IPS-18a (cell line): Measurements from ENCODE around the gene ZNF764.
"Not testable (repeated sequence)": the region's sequence is repeated elsewhere in the genome, so short reads cannot be mapped to it uniquely, and the experiment has no call there.

Experiments used
- H3K27ac ChIP-seq: one replicate; pipeline ENCODE4 v1.5.1; 2013; ENCODE audit warnings: low read length
- H3K27me3 ChIP-seq: one replicate; pipeline ENCODE4 v1.6.1; 2013; ENCODE audit warnings: mild to moderate bottlenecking, low read length; ENCODE audit not compliant: control insufficient read depth, insufficient read depth
- H3K36me3 ChIP-seq: one replicate; pipeline ENCODE4 v1.6.1; 2013; ENCODE audit warnings: low read depth, low read length; ENCODE audit not compliant: control insufficient read depth
- H3K4me1 ChIP-seq: one replicate; pipeline ENCODE4 v1.6.1; 2013; ENCODE audit warnings: low read depth, low read length; ENCODE audit not compliant: control insufficient read depth
- H3K4me3 ChIP-seq: one replicate; pipeline ENCODE4 v1.5.1; 2013; ENCODE audit warnings: low read length
- H3K9ac ChIP-seq: one replicate; pipeline ENCODE4 v1.6.1; 2013; ENCODE audit warnings: mild to moderate bottlenecking, low read length, moderate library complexity
- H3K9me3 ChIP-seq: one replicate; pipeline ENCODE4 v1.6.1; 2013; ENCODE audit warnings: low read depth, low read length; ENCODE audit not compliant: control insufficient read depth

Gene ZNF764

DNA sequence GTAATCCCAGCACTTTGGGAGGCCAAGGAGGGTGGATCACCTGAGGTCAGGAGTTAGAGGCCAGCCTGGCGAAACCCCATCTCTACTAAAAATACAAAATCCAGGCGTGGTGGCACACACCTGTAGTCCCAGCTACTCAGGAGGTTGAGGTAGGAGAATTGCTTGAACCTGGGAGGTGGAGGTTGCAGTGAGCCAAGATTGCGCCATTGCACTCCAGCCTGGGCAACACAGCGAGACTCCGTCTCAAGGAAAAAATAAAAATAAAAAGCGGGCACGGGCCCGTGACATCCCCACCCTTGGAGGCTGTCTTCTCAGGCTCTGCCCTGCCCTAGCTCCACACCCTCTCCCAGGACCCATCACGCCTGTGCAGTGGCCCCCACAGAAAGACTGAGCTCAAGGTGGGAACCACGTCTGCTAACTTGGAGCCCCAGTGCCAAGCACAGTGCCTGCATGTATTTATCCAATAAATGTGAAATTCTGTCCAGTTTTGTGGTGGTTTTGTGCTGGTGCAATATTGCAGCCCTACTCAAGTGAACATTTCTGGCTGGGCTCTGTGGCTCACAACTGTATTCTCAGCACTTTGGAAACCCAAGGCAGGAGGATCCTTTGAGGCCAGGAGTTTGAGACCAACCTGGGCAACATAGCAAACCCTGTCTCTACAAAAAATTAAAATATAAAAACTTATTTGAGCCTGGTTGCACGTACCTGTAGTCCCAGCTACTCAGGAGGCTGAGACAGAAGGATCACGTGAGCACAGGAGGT lies 35.3 kb downstream of the ZNF764 start:
- H3K9me3 ChIP-seq, H3K27ac ChIP-seq, H3K36me3 ChIP-seq, H3K4me1 ChIP-seq, H3K4me3 ChIP-seq, H3K9ac ChIP-seq, H3K27me3 ChIP-seq: not testable (repeated sequence)

- Histone ChIP-seq H3K9ac (no peak overlapping the region), H3K27me3 (no peaks in the 10 kb centered on the region), H3K9me3 (no peaks in the 10 kb centered on the region), H3K27ac (no peak overlapping the region), H3K4me3 (no peak overlapping the region), H3K36me3 (no peaks in the 10 kb centered on the region), H3K4me1 (peaks cover 3% of the 10 kb centered on the region)
Measured at GRCh38 chr16:30521873-30522641, 36.1 kb downstream of the ZNF764 start.

- Histone ChIP-seq H3K27me3 (no peaks in the 10 kb centered on the region), H3K9me3 (no peaks in the 10 kb centered on the region), H3K36me3 (no peaks in the 10 kb centered on the region), H3K4me1 (peaks cover 3% of the 10 kb centered on the region), H3K9ac (no peak overlapping the region), H3K27ac (no peak overlapping the region), H3K4me3 (no peak overlapping the region)
Measured at GRCh38 chr16:30521476-30521872, 36.7 kb downstream of the ZNF764 start.

- H3K36me3 ChIP-seq: no peaks in the 10 kb centered on the region
- no peaks in the 10 kb centered on the region for H3K27me3 ChIP-seq
- no peaks in the 10 kb centered on the region for H3K4me1 ChIP-seq
- H3K4me3 ChIP-seq: no peak overlapping the region
- no peak overlapping the region for H3K27ac ChIP-seq
- no peaks in the 10 kb centered on the region for H3K9me3 ChIP-seq
- no peak overlapping the region for H3K9ac ChIP-seq
Measured at GRCh38 chr16:30519120-30520049, 38.8 kb downstream of the ZNF764 start.

DNA sequence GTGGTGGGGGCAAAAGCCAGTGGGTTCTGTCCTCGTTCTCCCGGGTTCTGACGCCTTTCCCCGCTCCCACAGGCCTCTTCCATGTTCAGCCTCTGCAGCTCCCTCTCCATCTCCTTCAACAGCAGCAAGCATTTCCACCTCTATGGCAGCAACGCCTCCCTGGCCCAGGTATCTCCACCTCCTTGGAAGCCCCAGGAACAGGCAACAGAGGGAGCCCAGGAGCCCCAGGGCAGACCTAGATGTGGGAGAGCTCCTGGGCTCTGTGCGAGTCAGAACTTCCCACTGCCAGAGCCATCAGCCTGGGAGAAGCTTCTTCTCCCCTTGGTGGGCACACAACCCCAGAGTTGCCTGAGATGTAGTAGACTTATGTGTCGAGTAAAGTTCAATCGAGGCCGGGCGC lies 39.6 kb downstream of the ZNF764 start:
- no peak overlapping the region for H3K27ac ChIP-seq
- no peaks in the 10 kb centered on the region for H3K4me1 ChIP-seq
- H3K4me3 ChIP-seq: no peak overlapping the region
- no peaks in the 10 kb centered on the region for H3K36me3 ChIP-seq
- no peaks in the 10 kb centered on the region for H3K27me3 ChIP-seq
- H3K9me3 ChIP-seq: no peaks in the 10 kb centered on the region
- no peak overlapping the region for H3K9ac ChIP-seq

- Histone ChIP-seq H3K36me3 (no peaks in the 10 kb centered on the region), H3K9me3 (no peaks in the 10 kb centered on the region), H3K9ac (no peak overlapping the region), H3K4me1 (no peaks in the 10 kb centered on the region), H3K27me3 (no peaks in the 10 kb centered on the region), H3K4me3 (no peak overlapping the region), H3K27ac (no peak overlapping the region)
Measured at GRCh38 chr16:30515275-30515674, 42.9 kb downstream of the ZNF764 start.

DNA sequence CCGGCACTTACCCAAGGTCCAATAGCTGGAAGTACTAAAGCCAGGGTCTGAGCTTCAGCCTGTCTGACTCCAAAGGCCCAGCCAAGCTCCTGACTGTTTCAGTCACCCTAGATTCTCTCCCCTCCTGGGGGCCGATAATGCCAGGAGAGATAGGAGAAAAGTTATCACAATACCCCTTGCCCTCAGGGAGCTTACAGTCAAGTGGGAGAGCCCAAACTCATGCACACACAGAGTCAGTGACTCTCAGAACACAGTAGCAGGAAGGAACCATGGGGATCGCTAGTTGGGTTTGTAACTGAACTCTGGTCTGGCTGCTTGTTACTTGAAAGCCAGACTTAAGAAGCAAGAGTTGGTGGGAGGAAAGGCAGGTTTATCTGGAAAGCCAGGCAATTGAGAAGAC lies 46.7 kb downstream of the ZNF764 start:
- H3K27me3 ChIP-seq: no peaks in the 10 kb centered on the region

DNA sequence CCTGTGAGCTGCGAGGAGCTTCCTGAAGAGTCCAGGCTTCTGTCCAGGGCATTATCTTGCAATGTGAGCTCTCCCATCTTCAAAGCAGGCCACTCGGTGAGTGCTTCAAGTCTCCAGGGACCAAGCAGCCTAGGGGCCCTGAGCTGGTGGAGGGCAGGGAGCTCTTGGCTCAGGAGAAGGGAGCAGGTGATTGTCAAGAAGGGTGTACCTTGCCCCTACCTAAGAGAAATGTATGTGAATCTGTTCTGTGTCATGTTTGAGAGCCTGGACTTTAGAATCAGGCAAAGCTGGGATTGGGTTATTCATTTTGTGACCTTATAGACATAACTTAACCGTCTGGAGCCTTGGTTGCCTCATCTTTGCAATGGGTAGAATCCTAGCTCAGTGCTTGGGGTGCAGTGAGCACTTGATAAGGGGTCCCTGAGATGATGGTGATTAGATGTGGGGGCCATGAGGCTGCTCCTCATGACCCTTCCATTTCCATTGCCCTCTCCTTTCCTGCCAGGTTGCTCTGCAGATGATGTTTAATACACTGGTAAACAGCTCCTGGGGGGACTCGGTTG lies 47.7 kb downstream of the ZNF764 start:
- H3K9me3 ChIP-seq: no peaks in the 10 kb centered on the region
- H3K27ac ChIP-seq: no peak overlapping the region
- H3K4me3 ChIP-seq: no peak overlapping the region
- no peaks in the 10 kb centered on the region for H3K36me3 ChIP-seq
- no peaks in the 10 kb centered on the region for H3K27me3 ChIP-seq
- H3K9ac ChIP-seq: no peak overlapping the region
- H3K4me1 ChIP-seq: no peaks in the 10 kb centered on the region

More for the DNA sequence above, 46.7 kb downstream of the ZNF764 start:
- H3K27ac ChIP-seq: no peak overlapping the region
- H3K9me3 ChIP-seq: no peaks in the 10 kb centered on the region
- H3K4me1 ChIP-seq: no peaks in the 10 kb centered on the region
- H3K4me3 ChIP-seq: no peak overlapping the region
- H3K9ac ChIP-seq: no peak overlapping the region
- no peaks in the 10 kb centered on the region for H3K36me3 ChIP-seq

DNA sequence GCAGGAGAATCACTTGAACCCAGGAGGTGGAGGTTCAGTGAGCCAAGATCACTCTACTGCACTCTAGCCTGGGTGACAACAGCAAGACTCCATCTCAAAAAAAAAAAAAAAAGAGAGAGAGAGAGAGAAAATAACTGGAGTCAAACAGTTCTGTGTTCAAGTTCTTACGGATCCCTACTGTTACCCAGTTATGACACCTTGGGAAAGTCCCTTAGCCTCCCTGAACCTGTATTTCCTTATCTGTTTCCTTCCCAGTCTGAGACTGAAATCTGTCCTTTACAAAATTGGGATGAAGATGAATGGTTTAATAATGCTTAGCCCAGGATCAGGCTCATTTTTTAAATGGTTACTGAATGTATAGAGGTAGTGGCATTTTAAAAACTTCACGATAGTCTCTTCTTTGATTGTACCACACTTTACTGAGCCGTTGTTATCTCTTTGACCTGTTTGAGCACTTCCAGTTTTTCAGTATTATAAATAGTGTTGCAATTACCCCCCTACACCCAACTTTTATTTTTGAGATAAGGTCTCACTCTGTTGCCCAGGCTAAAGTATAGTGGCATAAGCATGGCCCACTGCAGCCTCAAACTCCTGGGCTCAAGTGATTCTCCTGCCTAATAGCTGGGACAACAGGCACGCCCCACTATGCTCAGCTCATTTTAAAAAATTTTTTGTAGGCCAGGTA lies 49.0 kb downstream of the ZNF764 start:
- Histone ChIP-seq H3K9me3 (no peaks in the 10 kb centered on the region), H3K27ac (no peak overlapping the region), H3K27me3 (no peaks in the 10 kb centered on the region), H3K4me1 (no peaks in the 10 kb centered on the region), H3K9ac (no peak overlapping the region), H3K36me3 (no peaks in the 10 kb centered on the region), H3K4me3 (no peak overlapping the region)
